NB4 (cell line): ENCODE data around the gene P4HA1.
"Not testable (repeated sequence)": the region's sequence is repeated elsewhere in the genome, so short reads cannot be mapped to it uniquely, and the experiment has no call there.

ENCODE experiments used
- CTCF ChIP-seq: IDR thresholded peaks from one replicate; pipeline ENCODE4 v1.5.1; 2012; ENCODE audit warnings: low read depth, low read length
- MAX ChIP-seq: IDR thresholded peaks from 2 replicates; pipeline ENCODE4 v1.6.1; 2011; ENCODE audit warnings: low read depth, low read length
- POLR2A ChIP-seq: IDR thresholded peaks from 2 replicates; pipeline ENCODE4 v1.6.1; 2011; ENCODE audit warnings: mild to moderate bottlenecking; ENCODE audit not compliant: insufficient read length; ENCODE audit errors: extremely low read depth

GRCh38 chr10:72995459-72995858, 101.2 kb downstream of the P4HA1 start:
- not testable (repeated sequence) for TF ChIP-seq POLR2A, CTCF, MAX
